ENCODE results near the gene RIPK1. TPM values are rescaled to one million over a fixed set of nuclear protein-coding genes. Genes with fewer than 3 reads are reported as not detected.

The RIPK1 gene
- total RNA-seq, 1 donor from 2014 or later = 18.4 TPM

- TF ChIP-seq CTCF (IDR thresholded peaks at IDR 0.05; ENCODE audit: unreplicated experiment) = no peak
- H3K9me3 Mint-ChIP-seq = peaks cover 16% of the 10 kb centered on the region
- no peaks in the 10 kb centered on the region for H3K4me1 Mint-ChIP-seq
- H3K36me3 Mint-ChIP-seq = no peaks in the 10 kb centered on the region
- no peaks in the 10 kb centered on the region for H3K27me3 Mint-ChIP-seq (ENCODE audit: low read depth)
- no peak overlapping the region for H3K27ac Mint-ChIP-seq
- no peak overlapping the region for H3K4me3 Mint-ChIP-seq
- DNase-seq (ENCODE audit: low spot score in 2 of 2, unreplicated experiment in 2 of 2) = no peak
Measured at GRCh38 chr6:3033652-3034051, 34.6 kb upstream of the RIPK1 start.

DNA sequence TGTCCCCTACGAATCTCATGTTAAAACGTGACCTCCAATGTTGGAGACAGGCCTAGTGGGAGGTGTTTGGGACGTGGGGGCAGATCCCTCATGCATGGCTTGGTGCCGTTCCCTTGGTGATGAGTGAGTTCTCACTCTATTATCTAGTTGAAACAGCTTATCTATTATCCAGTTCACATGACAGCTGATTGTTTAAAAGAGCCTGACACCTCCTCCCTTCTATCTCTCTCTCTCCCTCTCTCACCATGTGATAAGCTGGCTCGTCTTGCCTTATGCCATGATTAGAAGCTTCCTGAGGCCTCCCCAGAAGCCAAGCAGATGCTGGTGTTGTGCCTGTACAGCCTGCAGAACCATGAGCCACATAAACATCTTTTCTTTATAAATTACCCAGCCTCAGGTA lies 32.9 kb upstream of the RIPK1 start:
- H3K27me3 Mint-ChIP-seq (ENCODE audit: low read depth) = no peaks in the 10 kb centered on the region
- no peaks in the 10 kb centered on the region for H3K4me1 Mint-ChIP-seq
- no peak overlapping the region for H3K4me3 Mint-ChIP-seq
- H3K9me3 Mint-ChIP-seq = peaks cover 16% of the 10 kb centered on the region
- DNase-seq (ENCODE audit: low spot score in 2 of 2, unreplicated experiment in 2 of 2) = no peak
- no peak overlapping the region for H3K27ac Mint-ChIP-seq
- no peak for TF ChIP-seq CTCF (IDR thresholded peaks at IDR 0.05; ENCODE audit: unreplicated experiment)
- H3K36me3 Mint-ChIP-seq = no peaks in the 10 kb centered on the region

DNA sequence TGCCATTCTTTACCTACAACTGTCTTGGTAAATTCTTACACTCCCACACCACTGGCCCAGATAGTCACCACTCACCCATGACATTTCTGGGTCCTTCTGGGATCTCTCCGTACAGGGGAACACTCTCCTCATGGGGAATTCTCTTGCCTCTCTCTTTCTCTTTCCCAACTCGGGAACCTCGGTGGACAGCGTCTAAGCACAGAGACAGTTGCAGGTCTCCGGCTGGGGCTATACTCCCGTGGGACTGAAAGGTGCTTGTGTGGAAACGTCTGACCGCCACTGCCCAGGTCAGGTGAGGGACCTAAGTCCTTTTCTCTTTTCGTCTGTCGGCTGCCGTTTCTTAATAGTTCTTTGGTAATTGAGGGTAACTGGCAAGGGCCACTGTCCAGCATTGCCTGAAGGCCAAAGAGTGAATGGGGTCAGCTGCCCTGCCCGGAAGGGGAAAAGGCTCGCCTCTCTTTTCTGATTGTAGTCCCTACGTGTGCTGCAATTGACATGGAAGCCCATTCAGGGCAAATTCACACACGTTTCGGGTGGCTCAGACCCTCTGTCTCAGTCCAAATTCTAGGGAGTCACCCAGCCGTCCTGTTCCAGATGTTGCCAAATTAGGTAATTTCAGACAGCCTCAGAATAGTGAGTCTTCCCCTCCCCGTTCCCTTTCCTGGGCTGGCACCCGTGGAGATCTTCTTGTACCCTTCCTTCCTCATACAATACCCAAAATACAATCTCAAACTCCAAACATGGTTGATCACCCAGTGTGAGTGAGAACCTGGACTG lies 31.2 kb upstream of the RIPK1 start:
- no peak for DNase-seq (ENCODE audit: low spot score in 2 of 2, unreplicated experiment in 2 of 2)
- Mint-ChIP-seq H3K27me3 (ENCODE audit: low read depth) (no peaks in the 10 kb centered on the region), H3K27ac (no peak overlapping the region), H3K4me1 (no peaks in the 10 kb centered on the region), H3K9me3 (peaks cover 16% of the 10 kb centered on the region), H3K36me3 (no peaks in the 10 kb centered on the region), H3K4me3 (no peak overlapping the region)
- no peak for TF ChIP-seq CTCF (IDR thresholded peaks at IDR 0.05; ENCODE audit: unreplicated experiment)

GRCh38 chr6:3037638-3038365 lies 30.5 kb upstream of the RIPK1 start:
- Mint-ChIP-seq H3K27ac (no peak overlapping the region), H3K4me1 (no peaks in the 10 kb centered on the region), H3K27me3 (ENCODE audit: low read depth) (no peaks in the 10 kb centered on the region), H3K36me3 (no peaks in the 10 kb centered on the region), H3K9me3 (peaks cover 16% of the 10 kb centered on the region), H3K4me3 (no peak overlapping the region)
- no peak for TF ChIP-seq CTCF (IDR thresholded peaks at IDR 0.05; ENCODE audit: unreplicated experiment)
- DNase-seq (ENCODE audit: low spot score in 2 of 2, unreplicated experiment in 2 of 2) = no peak

- no peaks in the 10 kb centered on the region for H3K4me1 Mint-ChIP-seq
- H3K27ac Mint-ChIP-seq = no peak overlapping the region
- no peaks in the 10 kb centered on the region for H3K36me3 Mint-ChIP-seq
- no peak overlapping the region for H3K4me3 Mint-ChIP-seq
- peaks cover 11% of the 10 kb centered on the region for H3K9me3 Mint-ChIP-seq
- no peak for TF ChIP-seq CTCF (IDR thresholded peaks at IDR 0.05; ENCODE audit: unreplicated experiment)
- no peaks in the 10 kb centered on the region for H3K27me3 Mint-ChIP-seq (ENCODE audit: low read depth)
- DNase-seq (ENCODE audit: low spot score in 2 of 2, unreplicated experiment in 2 of 2) = no peak
Measured at GRCh38 chr6:3039384-3039783, 28.9 kb upstream of the RIPK1 start.
